NCI-H2227 (cell line): ENCODE measurements around the gene UROC1.

Source experiments
- DNase-seq: peaks from one replicate; lab custom pipeline; 2025; ENCODE audit not compliant: unreplicated experiment; lab: John Stamatoyannopoulos, UW

The UROC1 gene

GRCh38 chr3:126517291-126517951 lies at the start of gene UROC1:
Gene UROC1, minus strand, starts transcription at chr3:126517773. Its CDS starts 54 bp downstream, at chr3:126517719.
- no peak for DNase-seq

- no peak for DNase-seq
These were observed 45.2 kb upstream of the UROC1 start for GRCh38 chr3:126562737-126563276.

- DNase-seq: no peak
These were observed 40.9 kb upstream of the UROC1 start, which contains the start of gene C3orf22 for GRCh38 chr3:126558336-126559071. Gene C3orf22, minus strand, starts transcription at chr3:126558932. Its CDS starts 5,542 bp downstream, at chr3:126553390.

- DNase-seq: no peak
These were observed 40.2 kb upstream of the UROC1 start for GRCh38 chr3:126557761-126558160.

GRCh38 chr3:126557415-126557745 lies 39.8 kb upstream of the UROC1 start:
- no peak for DNase-seq

- DNase-seq: no peak
These were observed 39.3 kb upstream of the UROC1 start for GRCh38 chr3:126556637-126557414.

- DNase-seq: no peak
These were observed 38.4 kb upstream of the UROC1 start for GRCh38 chr3:126555795-126556636.

- DNase-seq: no peak
These were observed 37.3 kb upstream of the UROC1 start for GRCh38 chr3:126554560-126555525.

- DNase-seq: no peak
These were observed 35.9 kb upstream of the UROC1 start for GRCh38 chr3:126553284-126554084.

- DNase-seq: no peak
These were observed 35.2 kb upstream of the UROC1 start for GRCh38 chr3:126552688-126553283.

GRCh38 chr3:126551839-126552687 lies 34.5 kb upstream of the UROC1 start:
- no peak for DNase-seq

- DNase-seq: no peak
These were observed 33.7 kb upstream of the UROC1 start for GRCh38 chr3:126551121-126551838.

- no peak for DNase-seq
These were observed 33.0 kb upstream of the UROC1 start for GRCh38 chr3:126550488-126551051.

- DNase-seq: no peak
These were observed 32.4 kb upstream of the UROC1 start for GRCh38 chr3:126549861-126550487.

- no peak for DNase-seq
These were observed 31.2 kb upstream of the UROC1 start for GRCh38 chr3:126548556-126549466.
